GM19351 (cell line): Measurements from ENCODE around the gene SLC30A7.
"Not testable (repeated sequence)": the region's sequence is repeated elsewhere in the genome, so short reads cannot be mapped to it uniquely, and the experiment has no call there.

Experiments used
- ATAC-seq: cut with Tn5 transposase; IDR thresholded peaks from one replicate; pipeline ENCODE4 v1.9.1; 2021; ENCODE audit warnings: mild to moderate bottlenecking, moderate library complexity; ENCODE audit not compliant: unreplicated experiment

The SLC30A7 gene

DNA sequence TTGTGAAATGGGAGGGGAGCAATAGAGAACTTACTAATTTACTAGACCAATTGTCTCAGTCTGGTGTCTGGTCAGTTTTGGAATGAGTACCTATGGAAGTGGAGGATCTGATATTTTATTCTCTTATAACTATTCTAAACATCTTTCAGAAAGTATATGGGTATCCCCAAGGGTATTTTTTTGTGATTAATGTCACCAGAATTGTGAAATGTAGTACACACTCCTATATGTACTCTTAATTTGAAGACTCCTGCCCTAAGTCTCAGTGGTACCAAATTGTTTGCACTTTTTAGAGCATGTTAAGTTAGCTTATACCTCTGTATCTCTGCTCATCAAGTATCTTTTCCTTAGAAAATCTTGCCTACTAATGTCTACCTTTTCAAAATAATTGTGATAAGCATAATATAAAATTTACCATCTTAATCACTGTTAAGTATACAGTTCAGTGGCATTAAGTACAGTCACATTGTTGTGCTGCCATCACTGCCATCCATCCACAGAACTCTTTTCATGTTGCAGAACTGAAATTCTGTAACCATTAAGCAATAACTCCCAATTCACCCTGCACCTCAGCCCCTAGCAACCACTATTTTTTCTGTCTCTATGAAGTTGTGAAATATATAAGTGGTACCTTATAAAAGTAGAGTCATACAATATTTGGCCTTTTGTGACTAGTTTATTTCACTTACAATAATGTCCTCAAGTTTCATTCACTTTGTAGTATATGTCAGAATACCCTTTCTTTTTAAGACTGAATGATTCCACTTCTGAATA lies 40.5 kb downstream of the SLC30A7 start:
- no peak for ATAC-seq

DNA sequence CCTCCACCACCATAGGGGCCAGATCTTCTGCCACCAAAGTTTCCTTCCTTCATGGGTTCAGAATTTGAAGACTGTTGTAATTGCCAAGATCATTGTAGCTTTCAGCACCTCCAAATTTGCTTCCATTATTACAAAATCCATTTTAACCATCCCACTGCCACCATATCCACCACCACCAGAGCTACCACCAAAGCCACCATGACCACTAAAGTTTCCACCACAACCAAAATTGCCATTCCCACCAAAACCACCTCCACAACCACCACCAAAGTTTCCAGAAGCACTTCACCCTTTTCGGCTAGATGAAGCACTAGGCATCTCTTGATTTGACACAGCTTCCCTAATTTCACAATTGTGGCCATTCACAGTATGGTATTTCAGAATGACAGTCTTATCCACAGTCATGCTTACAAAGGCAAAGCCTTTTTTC lies 45.2 kb downstream of the SLC30A7 start:
- peak; percentile 69 for ATAC-seq

GRCh38 chr1:100941580-100942216 lies 45.8 kb downstream of the SLC30A7 start:
- no peak for ATAC-seq

DNA sequence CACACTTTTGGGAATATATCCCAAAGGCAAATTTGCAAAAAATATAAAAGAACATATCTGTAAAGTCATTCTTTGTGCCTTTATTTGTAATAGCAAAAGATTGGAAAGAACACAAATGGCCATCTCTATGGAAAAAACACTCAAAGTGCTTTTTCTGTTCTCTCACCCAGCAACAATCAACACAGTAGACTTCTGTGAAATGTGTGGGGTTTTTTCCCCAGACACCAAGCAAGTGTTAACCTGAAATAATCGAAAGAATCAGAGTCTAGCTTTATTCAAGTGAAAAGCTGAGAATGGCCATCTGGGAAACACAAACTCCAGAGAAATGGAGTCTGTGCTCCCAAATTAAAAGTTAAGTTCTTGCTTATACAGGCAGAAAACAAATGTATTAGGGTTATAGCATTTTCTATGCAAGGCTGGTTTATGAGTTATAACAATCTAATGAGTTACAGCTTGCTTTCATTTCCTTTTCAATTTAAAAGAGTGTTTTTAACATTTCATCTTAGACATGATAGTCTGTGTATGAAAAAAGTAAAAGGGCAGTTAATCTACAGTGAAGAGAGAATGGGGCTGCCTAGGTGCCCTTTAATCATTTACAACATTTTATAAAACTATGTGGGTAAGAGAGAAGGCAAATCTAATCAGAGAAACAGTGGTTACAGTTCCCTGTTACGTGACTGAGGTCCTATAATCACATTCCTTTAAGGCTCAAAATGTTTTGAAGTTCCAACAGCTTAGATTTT lies 46.6 kb downstream of the SLC30A7 start:
- no peak for ATAC-seq

- no peak for ATAC-seq
Measured at GRCh38 chr1:100943533-100943932, 47.6 kb downstream of the SLC30A7 start.

GRCh38 chr1:100946064-100946463 lies 50.2 kb downstream of the SLC30A7 start:
- ATAC-seq = not testable (repeated sequence)

DNA sequence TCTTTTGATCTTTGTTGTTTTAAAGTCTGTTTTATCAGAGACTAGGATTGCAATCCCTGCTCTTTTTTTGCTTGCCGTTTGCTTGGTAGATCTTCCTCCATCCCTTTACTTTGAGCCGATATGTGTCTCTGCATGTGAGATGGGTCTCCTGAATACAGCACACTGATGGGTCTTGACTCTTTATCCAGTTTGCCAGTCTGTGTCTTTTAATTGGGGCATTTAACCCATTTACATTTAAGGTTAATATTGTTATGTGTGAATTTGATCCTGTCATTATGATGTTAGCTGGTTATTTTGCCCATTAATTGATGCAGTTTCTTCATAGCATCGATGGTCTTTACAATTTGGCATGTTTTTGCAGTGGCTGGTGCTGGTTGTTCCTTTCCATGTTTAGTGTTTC lies 51.9 kb downstream of the SLC30A7 start:
- ATAC-seq = not testable (repeated sequence)

DNA sequence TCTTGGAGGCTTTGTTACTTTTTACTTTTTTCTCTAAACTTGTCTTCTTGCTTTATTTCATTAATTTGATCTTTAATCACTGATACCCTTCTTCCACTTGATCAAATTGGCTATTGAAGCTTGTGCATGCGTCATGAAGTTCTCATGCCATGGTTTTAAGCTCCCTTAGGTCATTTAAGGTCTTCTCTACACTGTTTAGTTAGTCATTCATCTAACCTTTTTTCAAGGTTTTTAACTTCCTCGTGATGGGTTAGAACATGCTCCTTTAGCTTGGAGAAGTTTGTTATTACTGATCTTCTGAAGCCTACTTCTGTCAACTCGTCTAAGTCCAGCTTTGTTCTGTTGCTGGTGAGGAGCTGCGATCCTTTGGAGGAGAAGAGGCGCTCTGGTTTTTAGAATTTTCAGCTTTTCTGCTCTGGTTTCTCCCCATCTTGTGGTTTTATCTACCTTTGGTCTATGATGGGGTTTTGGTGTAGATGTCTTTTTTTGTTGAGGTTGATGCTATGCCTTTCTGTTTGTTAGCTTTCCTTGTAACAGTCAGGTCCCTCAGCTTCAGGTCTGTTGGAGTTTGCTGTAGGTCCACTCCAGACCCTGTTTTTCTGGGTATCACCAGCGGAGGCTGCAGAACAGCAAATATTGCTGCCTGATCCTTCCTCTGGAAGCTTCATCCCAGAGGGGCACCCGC lies 53.0 kb downstream of the SLC30A7 start:
- not testable (repeated sequence) for ATAC-seq

DNA sequence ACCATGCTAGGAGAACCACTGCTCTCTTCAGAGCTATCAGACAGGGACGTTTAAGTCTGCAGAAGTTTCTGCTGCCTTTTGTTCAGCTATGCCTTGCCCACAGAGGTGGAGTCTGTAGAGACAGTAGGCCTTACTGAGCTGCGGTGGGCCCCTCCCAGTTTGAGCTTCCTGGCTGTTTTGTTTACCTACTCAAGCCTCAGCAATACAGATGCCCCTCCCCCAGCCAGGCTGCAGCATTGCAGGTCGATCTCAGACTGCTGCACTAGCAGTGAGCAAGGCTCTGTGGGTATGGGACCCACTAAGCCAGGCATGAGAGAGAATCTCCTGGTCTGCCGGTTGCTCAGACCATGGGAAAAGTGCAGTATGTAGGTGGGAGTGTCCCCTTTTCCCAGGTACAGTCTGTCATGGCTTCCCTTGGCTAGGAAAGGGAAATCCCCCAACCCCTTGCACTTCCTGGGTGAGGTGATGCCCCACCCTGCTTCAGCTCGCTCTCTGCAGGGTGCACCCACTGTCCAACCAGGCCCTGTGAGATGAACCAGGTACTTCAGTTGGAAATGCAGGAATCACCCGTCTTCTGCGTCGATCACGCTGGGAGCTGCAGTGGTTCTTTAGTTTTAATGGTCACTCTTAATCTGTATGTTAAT lies 53.7 kb downstream of the SLC30A7 start:
- ATAC-seq = peak; percentile 88

GRCh38 chr1:100950337-100950736 lies 54.4 kb downstream of the SLC30A7 start:
- no peak for ATAC-seq

- ATAC-seq = no peak
Measured at GRCh38 chr1:100950781-100951180, 54.9 kb downstream of the SLC30A7 start.

GRCh38 chr1:100952104-100952745 lies 56.3 kb downstream of the SLC30A7 start:
- no peak for ATAC-seq

DNA sequence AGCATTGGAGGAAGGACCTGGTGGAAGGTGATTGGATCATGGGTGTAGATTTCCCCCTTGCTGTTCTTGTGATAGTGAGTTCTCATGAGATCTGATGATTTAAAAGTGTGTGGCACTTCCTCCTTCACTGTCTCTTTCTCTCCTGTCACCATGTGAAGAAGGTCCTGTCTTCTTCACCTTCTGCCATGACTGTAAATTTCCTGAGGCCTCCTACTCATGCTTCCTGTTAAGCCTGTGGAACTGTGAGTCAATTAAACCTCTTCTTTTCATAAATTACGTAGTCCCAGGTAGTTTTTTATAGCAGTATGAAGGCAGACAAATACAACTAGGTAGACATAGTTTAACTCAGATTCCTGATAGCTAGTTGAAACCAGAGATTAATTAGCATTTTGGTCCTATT lies 57.1 kb downstream of the SLC30A7 start:
- not testable (repeated sequence) for ATAC-seq

- no peak for ATAC-seq
Measured at GRCh38 chr1:100953960-100954730, 58.3 kb downstream of the SLC30A7 start.

DNA sequence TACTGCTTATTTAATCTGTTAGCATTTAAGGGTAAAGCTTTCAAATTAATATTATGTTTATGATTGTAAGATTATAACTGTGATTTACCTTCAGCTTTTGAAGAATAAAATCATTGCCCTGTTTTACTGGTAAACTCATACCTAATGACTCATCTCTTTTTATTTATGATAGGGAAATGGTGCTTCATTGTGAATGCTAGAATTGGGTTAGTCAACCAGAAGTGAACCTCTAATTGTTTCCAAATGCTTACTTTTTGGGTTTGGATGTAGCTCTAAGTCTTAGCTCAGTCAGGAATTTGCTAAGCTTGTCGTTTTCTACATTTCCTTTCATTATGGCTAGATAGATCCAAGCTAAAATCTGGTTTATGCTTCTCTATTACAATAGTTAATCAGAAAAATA lies 59.4 kb downstream of the SLC30A7 start:
- no peak for ATAC-seq

- ATAC-seq = no peak
Measured at GRCh38 chr1:100959502-100960060, 63.7 kb downstream of the SLC30A7 start.

DNA sequence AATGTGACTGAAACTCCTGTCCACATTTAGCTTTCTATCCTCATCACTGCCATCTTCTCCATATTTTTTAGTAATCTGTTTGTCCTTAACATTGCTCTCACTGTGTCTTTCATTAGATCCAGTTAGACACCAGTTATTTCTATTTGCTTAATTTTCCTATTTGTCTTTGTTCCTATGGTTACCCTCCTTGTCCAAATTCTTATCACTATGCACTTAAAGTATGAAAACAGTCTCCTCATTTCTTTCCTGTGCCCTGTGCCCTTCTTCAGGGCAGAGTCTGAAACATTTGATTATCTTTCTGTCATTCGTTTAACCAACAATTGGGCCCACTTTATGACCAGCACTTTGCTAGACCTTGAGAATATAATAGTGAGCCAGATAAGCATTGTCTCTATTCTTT lies 64.2 kb downstream of the SLC30A7 start:
- ATAC-seq = no peak

DNA sequence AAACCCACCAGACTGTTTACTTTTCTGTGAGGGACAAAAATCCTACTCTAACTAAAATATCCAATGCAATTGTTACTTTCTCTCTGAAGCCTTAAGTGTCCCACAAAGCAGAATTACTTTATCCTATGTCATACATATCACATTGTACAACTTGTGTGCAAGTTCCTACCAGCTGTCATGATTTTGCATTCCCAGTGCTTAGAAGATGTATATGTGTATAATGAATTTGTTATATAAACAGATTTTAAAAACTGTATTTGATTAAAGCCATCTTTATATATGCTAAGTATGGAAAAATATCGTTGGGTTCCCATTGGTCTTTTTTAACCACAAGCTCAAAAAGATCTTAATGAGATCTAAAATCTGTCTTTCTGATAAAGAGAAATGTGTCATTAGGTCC lies 72.7 kb downstream of the SLC30A7 start:
- no peak for ATAC-seq

GRCh38 chr1:100969327-100969726 lies 73.4 kb downstream of the SLC30A7 start:
- no peak for ATAC-seq
